Prostate gland (tissue), 2 donors: ENCODE results near the gene SPATA21. TPM values are rescaled to one million over a fixed set of nuclear protein-coding genes. Genes with fewer than 3 reads are reported as not detected.

Experiments used
- DNase-seq: peaks from one replicate; pipeline ENCODE4 v3.0.0-alpha.2; 2019; ENCODE audit warnings: low spot score
- H3K27ac ChIP-seq, 2 donors: fragments of 200-600 bp; sonication (generic); 2 replicates each; pipeline ENCODE4 v1.5.1; 2017 to 2019
- H3K27me3 ChIP-seq: fragments of 200-600 bp; sonication (generic); replicated peaks from 2 replicates; pipeline ENCODE4 v1.5.1; 2019; ENCODE audit not compliant: insufficient read depth
- H3K36me3 ChIP-seq, 2 donors: fragments of 200-600 bp; sonication (generic); 1 replicate in 1 of 2; 2 replicates in 1 of 2; pipeline versions ENCODE4 v1.5.1 to v1.8.1; 2017 to 2019
- H3K4me1 ChIP-seq: fragments of 200-600 bp; sonication (generic); replicated peaks from 2 replicates; pipeline ENCODE4 v1.5.1; 2019
- H3K4me3 ChIP-seq, 2 donors: fragments of 200-600 bp; sonication (generic); 2 replicates each; pipeline ENCODE4 v1.5.1; 2017 to 2019
- H3K9me3 ChIP-seq: fragments of 200-600 bp; sonication (generic); 2 replicates; pipeline ENCODE4 v1.5.1; 2017
- CTCF ChIP-seq, 4 experiments: fragments of 200-600 bp in 2 of 4; fragments of 450-650 bp in 2 of 4; sonication (generic) in 2 of 4; IDR thresholded peaks; 1 replicate in 3 of 4; 2 replicates in 1 of 4; pipeline ENCODE4 v1.5.1; 2016 to 2019; ENCODE audit warnings: antibody characterized with exemption in 4 of 4, mild to moderate bottlenecking in 2 of 4, moderate library complexity in 2 of 4
- POLR2AphosphoS5 ChIP-seq: sonication (generic); formaldehyde crosslinking; IDR thresholded peaks from one replicate; pipeline ENCODE4 v1.6.1; 2017; ENCODE audit warnings: antibody characterized with exemption
- WGBS: methylation state at CpG from one replicate; pipeline ENCODE4 v1.1.5; 2018; 5-methylcytosine and 5-hydroxymethylcytosine counted together
- intact Hi-C: fragments of 100-400 bp; cut with DNase I; formaldehyde crosslinking; loops from one replicate; pipeline ENCODE4 v1.14.2; 2022
- total RNA-seq, 2 donors: library from RNA; depleted of rRNA; stranded (reverse); fragments of >200 nt; gene quantifications; one replicate each; pipeline ENCODE4 v1.1.0, GENCODE V29; 2016

The SPATA21 gene
- total RNA-seq, 2 donors from 2014 or later: not detected

- Histone ChIP-seq H3K36me3 (no peaks in the 10 kb centered on the region), H3K9me3 (no peaks in the 10 kb centered on the region), H3K4me3 (peak overlapping the region in 1 of 2 donors; percentile 7), H3K27ac (peak overlapping the region; percentile 96 to 98), H3K4me1 (peaks cover 3% of the 10 kb centered on the region), H3K27me3 (no peaks in the 10 kb centered on the region)
- DNase-seq: no peak
- 9% methylated on average over 2 of the region's 2 CpGs for WGBS
- intact Hi-C loops: loop anchor here (5.0 kb wide), 3 partner anchors 103 to 268 kb away; no protein-coding TSS in a partner anchor
- TF ChIP-seq POLR2AphosphoS5 (peak; percentile 44), CTCF (IDR thresholded peaks at IDR 0.05) (no peak)
Observed at GRCh38 chr1:16349847-16350406, 87.3 kb downstream of the SPATA21 start.

Other genes with a start within 250 kb of the SPATA21 start
- 10 to 100 TPM; 13.1 to 18.8 TPM for gene ARHGEF19, start 224.8 kb downstream of the SPATA21 start, total RNA-seq
- gene CPLANE2, start 200.2 kb downstream of the SPATA21 start, total RNA-seq: 10 to 100 TPM in 1 of 2 donors, 1 to 10 TPM in 1; 5.5 to 12.9 TPM
- 10 to 100 TPM; 26.6 to 52.6 TPM for gene FBXO42, start 84.9 kb downstream of the SPATA21 start, total RNA-seq
- gene SZRD1, start 70.2 kb downstream of the SPATA21 start, total RNA-seq: 10 to 100 TPM; 64.8 to 78.6 TPM
- 100 to 1,000 TPM in 1 of 2 donors, 10 to 100 TPM in 1; 43.7 to 106 TPM for gene NECAP2, start 3.3 kb upstream of the SPATA21 start, total RNA-seq
- gene RNU1-1, start 76.9 kb upstream of the SPATA21 start, total RNA-seq: under 1 TPM; under 0.01 TPM
- gene NBPF1, start 176.1 kb upstream of the SPATA21 start, total RNA-seq: 10 to 100 TPM; 29.9 to 58.6 TPM
- gene RNU1-3, start 229.5 kb upstream of the SPATA21 start, total RNA-seq: under 1 TPM; under 0.01 TPM